ENCODE results near the gene HTN3. TPM values are rescaled to one million over a fixed set of nuclear protein-coding genes. Genes with fewer than 3 reads are reported as not detected.
A peak's percentile ranks its signal among the peaks of the same experiment; 100 is the strongest.
"Not testable (repeated sequence)": the region's sequence is repeated elsewhere in the genome, so short reads cannot be mapped to it uniquely, and the experiment has no call there.

HTN3 gene
- total RNA-seq, 1 experiment from 2014 or later = not detected

GRCh38 chr4:70000711-70001110 lies 27.5 kb upstream of the HTN3 start:
- Histone ChIP-seq H3K4me3 (no peak overlapping the region), H3K27ac (no peak overlapping the region), H2AFZ (no peak overlapping the region), H3K9me2 (ENCODE audit: insufficient read depth) (no peaks in the 10 kb centered on the region), H3F3A (ENCODE audit: insufficient read depth, low read depth) (no peaks in the 10 kb centered on the region), H3K36me3 (ENCODE audit: low read depth) (no peaks in the 10 kb centered on the region), H3K27me3 (ENCODE audit: insufficient read depth, low read depth) (no peaks in the 10 kb centered on the region), H3K4me2 (no peak overlapping the region), H4K20me1 (ENCODE audit: insufficient read depth) (no peaks in the 10 kb centered on the region), H3K9me3 (ENCODE audit: insufficient read depth, low read depth) (no peaks in the 10 kb centered on the region), H3K4me1 (replicated peaks; ENCODE audit: insufficient read depth) (no peaks in the 10 kb centered on the region), H3K79me2 (ENCODE audit: low read depth) (no peaks in the 10 kb centered on the region)
- CTCF ChIA-PET = interaction anchor here (0.6 kb wide), 1 partner anchor 60 kb away, joined by 3 read pairs; no protein-coding TSS in a partner anchor
- BruUV-seq (replicated peaks) = no TSS peak
- POLR2A ChIA-PET (ENCODE audit: unreplicated experiment) = no interaction called here
- DNase-seq = no peak
- intact Hi-C loops (cut with micrococcal nuclease; ENCODE audit: unreplicated experiment) = no loop called here
- TF ChIP-seq EZH2 (IDR thresholded peaks at IDR 0.05; ENCODE audit: low read depth) = no peak
- TF ChIP-seq, protein P1, sequence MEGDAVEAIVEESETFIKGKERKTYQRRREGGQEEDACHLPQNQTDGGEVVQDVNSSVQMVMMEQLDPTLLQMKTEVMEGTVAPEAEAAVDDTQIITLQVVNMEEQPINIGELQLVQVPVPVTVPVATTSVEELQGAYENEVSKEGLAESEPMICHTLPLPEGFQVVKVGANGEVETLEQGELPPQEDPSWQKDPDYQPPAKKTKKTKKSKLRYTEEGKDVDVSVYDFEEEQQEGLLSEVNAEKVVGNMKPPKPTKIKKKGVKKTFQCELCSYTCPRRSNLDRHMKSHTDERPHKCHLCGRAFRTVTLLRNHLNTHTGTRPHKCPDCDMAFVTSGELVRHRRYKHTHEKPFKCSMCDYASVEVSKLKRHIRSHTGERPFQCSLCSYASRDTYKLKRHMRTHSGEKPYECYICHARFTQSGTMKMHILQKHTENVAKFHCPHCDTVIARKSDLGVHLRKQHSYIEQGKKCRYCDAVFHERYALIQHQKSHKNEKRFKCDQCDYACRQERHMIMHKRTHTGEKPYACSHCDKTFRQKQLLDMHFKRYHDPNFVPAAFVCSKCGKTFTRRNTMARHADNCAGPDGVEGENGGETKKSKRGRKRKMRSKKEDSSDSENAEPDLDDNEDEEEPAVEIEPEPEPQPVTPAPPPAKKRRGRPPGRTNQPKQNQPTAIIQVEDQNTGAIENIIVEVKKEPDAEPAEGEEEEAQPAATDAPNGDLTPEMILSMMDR (conservative IDR thresholded peaks at IDR 0.05) = no peak

- Histone ChIP-seq H3K9me2 (ENCODE audit: insufficient read depth) (no peaks in the 10 kb centered on the region), H3K36me3 (ENCODE audit: low read depth) (no peaks in the 10 kb centered on the region), H4K20me1 (ENCODE audit: insufficient read depth) (no peaks in the 10 kb centered on the region), H3K4me3 (no peak overlapping the region), H3K4me2 (no peak overlapping the region), H3K27me3 (ENCODE audit: insufficient read depth, low read depth) (no peaks in the 10 kb centered on the region), H3K79me2 (ENCODE audit: low read depth) (no peaks in the 10 kb centered on the region), H3K4me1 (replicated peaks; ENCODE audit: insufficient read depth) (no peaks in the 10 kb centered on the region), H2AFZ (no peak overlapping the region), H3F3A (ENCODE audit: insufficient read depth, low read depth) (no peaks in the 10 kb centered on the region), H3K27ac (no peak overlapping the region), H3K9me3 (ENCODE audit: insufficient read depth, low read depth) (no peaks in the 10 kb centered on the region)
- TF ChIP-seq EZH2 (IDR thresholded peaks at IDR 0.05; ENCODE audit: low read depth) = no peak
- TF ChIP-seq, protein P1 (conservative IDR thresholded peaks at IDR 0.05) = no peak
- DNase-seq = no peak
- ChIA-PET CTCF (no interaction called here), POLR2A (ENCODE audit: unreplicated experiment) (no interaction called here)
- BruUV-seq (replicated peaks) = no TSS peak
- intact Hi-C loops (cut with micrococcal nuclease; ENCODE audit: unreplicated experiment) = no loop called here
Observed at GRCh38 chr4:70002507-70002906, 25.8 kb upstream of the HTN3 start.

- H3K4me1 ChIP-seq (replicated peaks; ENCODE audit: insufficient read depth) = no peaks in the 10 kb centered on the region
- no peaks in the 10 kb centered on the region for H3K9me3 ChIP-seq (ENCODE audit: insufficient read depth, low read depth)
- intact Hi-C loops (cut with micrococcal nuclease; ENCODE audit: unreplicated experiment) = no loop called here
- no peaks in the 10 kb centered on the region for H3K9me2 ChIP-seq (ENCODE audit: insufficient read depth)
- H4K20me1 ChIP-seq (ENCODE audit: insufficient read depth) = no peaks in the 10 kb centered on the region
- no peak overlapping the region for H3K4me2 ChIP-seq
- H3K36me3 ChIP-seq (ENCODE audit: low read depth) = no peaks in the 10 kb centered on the region
- H3K4me3 ChIP-seq = no peak overlapping the region
- H2AFZ ChIP-seq = no peak overlapping the region
- H3F3A ChIP-seq (ENCODE audit: insufficient read depth, low read depth) = no peaks in the 10 kb centered on the region
- no peaks in the 10 kb centered on the region for H3K27me3 ChIP-seq (ENCODE audit: insufficient read depth, low read depth)
- H3K27ac ChIP-seq = no peak overlapping the region
- ChIA-PET POLR2A (ENCODE audit: unreplicated experiment) (no interaction called here), CTCF (interaction anchor here (0.7 kb wide), 1 partner anchor 178 kb away, joined by 3 read pairs; no protein-coding TSS in a partner anchor)
- DNase-seq = no peak
- TF ChIP-seq, protein P1 (conservative IDR thresholded peaks at IDR 0.05) = no peak
- TF ChIP-seq EZH2 (IDR thresholded peaks at IDR 0.05; ENCODE audit: low read depth) = no peak
- H3K79me2 ChIP-seq (ENCODE audit: low read depth) = no peaks in the 10 kb centered on the region
- BruUV-seq (replicated peaks) = no TSS peak
Observed at GRCh38 chr4:70008771-70009170, 19.5 kb upstream of the HTN3 start.

GRCh38 chr4:70019006-70019405 lies 9.3 kb upstream of the HTN3 start:
- CTCF ChIA-PET; H3K27me3 ChIP-seq (ENCODE audit: insufficient read depth, low read depth); intact Hi-C loops (cut with micrococcal nuclease; ENCODE audit: unreplicated experiment); POLR2A ChIA-PET (ENCODE audit: unreplicated experiment); BruUV-seq (replicated peaks); H3K9me3 ChIP-seq (ENCODE audit: insufficient read depth, low read depth); H3F3A ChIP-seq (ENCODE audit: insufficient read depth, low read depth); H3K79me2 ChIP-seq (ENCODE audit: low read depth); H4K20me1 ChIP-seq (ENCODE audit: insufficient read depth); H3K36me3 ChIP-seq (ENCODE audit: low read depth); H3K9me2 ChIP-seq (ENCODE audit: insufficient read depth); H3K4me1 ChIP-seq (replicated peaks; ENCODE audit: insufficient read depth); H3K27ac ChIP-seq: not testable (repeated sequence)
- Histone ChIP-seq H2AFZ (peak overlapping the region; percentile 72), H3K4me3 (peak overlapping the region; percentile 50; the same call in 1 of the 2 replicates), H3K4me2 (peak overlapping the region; percentile 68)
- DNase-seq = peak in 1 of 2 experiments; percentile 37
